EL (cell line): ENCODE results near the gene AP2S1.
"Not testable (repeated sequence)": the region's sequence is repeated elsewhere in the genome, so short reads cannot be mapped to it uniquely, and the experiment has no call there.

ENCODE experiments used
- DNase-seq: peaks from one replicate; pipeline ENCODE4 v3.0.0-alpha.2; 2016

The AP2S1 gene

DNA sequence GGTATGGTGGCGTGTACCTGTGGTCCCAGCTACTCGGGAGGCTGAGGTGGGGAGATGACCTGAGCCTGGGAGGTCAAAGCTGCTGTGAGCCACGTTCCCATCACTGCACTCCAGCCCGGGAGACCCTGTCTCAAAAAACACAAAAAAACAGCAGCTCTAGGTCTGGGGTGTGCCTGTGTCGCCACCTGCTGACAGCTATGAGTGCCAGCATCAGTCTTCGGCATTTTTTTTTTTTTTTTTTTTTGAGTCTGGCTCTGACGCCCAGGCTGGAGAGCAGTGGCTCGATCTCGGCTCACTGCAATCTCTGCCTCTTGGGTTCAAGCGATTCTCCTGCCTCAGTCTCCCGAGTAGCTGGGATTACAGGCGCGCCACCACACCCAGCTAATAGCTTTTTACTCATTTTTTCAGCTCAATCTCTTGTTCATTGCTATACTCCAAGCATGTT is 10.1 kb downstream of the AP2S1 start:
- peak; percentile 71 for DNase-seq

DNA sequence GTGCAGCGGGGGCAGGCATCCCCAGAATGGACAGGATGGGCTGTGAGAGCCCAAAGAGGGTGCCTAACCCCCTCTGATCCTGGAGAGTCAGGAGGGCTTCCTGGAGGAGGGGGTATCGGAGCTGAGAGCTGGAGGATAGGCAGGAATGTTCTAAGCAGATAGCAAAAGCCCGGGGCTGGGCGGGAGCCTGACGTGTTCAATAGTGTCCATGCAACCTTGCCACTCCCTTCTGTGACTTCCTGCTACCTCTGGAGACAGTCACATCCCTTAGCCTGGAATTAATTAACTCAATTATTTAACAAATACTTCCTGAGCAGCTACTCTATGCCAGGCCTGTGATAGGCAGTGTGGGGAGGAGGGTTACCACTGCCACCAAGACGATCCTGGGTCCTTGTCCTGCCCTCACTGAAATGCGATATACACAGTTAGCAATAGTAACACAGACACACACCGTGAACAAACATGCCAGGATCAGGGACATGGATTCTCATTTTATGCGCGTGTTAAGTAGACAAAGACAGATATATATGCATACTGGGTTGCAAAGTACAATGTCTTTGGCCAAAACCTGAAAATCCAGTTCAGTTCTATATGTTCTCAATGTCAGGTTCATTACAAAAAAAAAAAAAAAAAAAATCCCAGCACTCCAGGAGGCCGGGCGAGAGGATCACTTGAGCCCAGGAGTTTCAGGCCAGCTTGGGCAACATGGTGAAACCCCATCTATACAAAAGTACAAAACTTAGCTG is 10.7 kb downstream of the AP2S1 start:
- no peak for DNase-seq

DNA sequence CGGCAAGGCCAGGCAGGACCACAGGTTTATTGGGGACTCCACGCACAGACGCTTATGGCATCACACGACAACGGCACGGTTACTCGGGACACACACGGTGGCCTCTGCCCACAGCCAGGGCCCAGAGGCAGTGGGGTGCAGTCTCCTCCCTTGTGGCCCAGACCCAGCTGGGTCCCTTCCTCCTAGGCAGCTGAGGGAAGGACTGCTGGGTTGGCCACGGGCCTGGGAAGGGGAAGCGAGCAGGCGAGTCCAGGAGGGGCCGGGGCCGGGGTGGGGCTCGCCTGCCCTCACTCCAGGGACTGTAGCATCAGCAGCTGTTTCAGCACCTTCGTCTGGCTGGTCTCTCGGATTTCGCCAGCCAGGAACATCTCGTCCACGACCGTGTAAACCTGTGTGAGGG is 12.5 kb downstream of the AP2S1 start:
- DNase-seq = no peak

DNA sequence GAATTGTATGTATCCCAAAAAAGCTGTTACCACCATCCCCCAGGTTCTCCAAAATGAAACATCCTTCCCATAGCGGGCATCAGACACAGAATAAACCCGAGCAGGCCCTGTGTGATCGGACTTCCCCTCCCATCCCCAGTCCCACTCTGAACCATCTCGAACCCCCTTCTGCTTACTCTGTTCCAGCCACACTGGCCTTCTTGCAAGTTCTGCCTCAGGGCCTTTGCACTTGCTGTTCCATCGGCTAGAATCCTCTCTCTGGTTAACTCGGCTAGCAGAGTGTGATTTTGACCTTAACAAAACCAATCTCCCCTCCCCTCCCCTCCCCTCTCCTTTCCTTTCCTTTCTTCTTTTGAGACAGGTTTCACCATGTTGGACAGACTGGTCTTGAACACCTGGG is 15.7 kb downstream of the AP2S1 start:
- no peak for DNase-seq

DNA sequence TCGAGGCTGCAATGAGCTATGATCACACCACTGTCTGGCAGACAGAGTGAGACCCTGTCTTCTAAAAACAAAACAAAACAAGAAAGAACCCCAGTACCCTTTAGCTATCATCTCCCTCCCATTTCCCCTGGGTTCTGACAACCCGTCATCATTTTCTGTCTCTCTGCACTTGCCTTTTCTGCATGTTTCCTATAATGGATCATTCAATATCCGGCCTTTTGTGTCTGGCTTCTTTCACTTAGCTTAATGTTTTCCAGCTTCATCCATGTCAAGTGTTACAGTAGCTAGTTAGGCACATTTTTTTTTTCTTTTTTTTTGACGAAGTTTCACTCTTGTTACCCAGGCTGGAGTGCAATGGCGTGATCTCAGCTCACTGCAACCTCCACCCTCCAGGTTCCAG is 16.5 kb downstream of the AP2S1 start:
- no peak for DNase-seq

DNA sequence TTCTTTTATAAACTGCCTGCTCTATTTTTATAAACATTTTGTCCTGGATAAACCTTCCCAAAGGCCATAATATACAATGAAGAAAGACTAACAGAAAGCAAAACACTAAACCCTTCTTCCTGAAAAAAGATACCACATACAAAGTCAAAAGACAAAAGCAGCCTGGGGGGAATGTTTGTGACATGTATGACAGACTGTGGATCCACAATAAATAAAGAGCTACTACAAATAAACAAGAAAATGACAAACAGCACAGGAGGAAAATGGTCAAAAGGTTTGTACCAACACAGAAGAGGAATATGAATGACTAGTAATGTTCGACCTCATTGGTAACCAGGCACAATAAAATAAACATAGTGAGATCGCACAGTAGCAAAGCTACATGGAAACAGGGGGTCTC is 19.8 kb downstream of the AP2S1 start:
- DNase-seq = no peak

DNA sequence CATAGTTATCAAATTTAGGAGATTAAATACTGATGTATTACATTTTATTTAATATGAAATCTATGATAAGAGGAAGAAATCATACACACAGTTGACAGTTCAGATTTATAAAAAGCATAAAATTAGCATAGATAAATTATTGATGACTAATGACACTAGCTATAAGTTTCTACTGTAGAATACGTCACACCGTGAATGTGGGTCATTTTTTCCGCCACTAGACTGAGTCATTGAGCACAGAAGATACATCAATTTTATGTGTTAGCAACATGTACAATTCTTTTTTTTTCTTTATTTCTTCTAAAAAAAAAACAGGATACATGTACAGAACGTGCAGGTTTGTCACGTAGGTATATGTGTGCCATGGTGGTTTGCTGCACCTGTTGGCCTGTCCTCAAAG is 22.2 kb downstream of the AP2S1 start:
- DNase-seq = peak; percentile 50

DNA sequence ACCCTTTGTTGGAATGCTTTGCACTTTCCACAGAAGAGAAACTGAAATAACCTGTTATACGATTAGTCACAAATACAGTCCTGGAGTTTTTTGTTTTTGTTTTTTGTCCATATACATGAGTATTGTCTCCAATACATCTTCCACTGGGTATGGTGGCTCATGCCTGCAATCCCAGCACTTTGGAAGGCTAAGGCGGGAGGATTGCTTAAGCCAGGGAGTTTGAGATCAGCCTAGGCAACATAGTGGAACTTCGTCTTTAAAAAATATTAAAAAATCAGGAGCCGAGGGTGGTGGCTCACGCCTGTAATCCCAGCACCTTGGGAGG is 25.0 kb downstream of the AP2S1 start:
- no peak for DNase-seq

DNA sequence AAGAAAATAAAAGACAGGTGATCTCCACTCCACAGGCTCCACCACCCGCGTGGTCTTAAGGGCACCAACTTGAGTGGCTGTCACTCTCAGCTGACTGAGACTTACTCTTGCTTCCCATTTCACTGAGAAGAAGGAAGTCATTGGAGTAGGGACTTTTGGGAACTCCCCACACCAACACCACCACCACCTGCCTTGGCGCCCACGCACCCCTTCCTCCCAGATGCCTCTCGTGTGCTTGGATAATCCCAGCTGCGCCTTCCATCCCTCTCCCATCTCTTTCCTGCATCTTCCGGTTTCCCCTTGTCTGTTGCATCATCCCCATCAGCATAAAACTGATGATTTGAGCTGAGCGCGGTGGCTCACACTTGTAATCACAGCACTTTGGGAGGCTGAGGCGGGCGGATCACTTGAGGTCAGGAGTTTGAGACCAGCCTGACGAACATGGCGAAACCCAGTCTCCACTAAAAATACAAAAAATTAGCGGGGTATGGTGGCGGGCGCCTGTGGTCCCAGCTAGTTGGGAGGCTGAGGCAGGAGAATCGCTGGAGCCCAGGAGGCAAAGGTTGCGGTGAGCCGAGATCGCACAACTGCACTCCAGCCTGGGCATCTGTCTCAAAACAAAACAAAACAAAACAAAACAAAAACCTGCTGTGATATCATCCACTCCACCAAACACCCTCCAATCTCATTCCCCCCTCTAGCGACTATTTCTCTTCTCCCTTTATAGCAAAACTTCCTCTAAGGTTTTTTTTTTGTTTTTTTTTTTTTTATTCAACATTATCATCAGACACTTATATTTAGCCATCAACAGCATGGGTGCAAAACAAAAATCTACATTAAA is 25.5 kb downstream of the AP2S1 start:
- no peak for DNase-seq

DNA sequence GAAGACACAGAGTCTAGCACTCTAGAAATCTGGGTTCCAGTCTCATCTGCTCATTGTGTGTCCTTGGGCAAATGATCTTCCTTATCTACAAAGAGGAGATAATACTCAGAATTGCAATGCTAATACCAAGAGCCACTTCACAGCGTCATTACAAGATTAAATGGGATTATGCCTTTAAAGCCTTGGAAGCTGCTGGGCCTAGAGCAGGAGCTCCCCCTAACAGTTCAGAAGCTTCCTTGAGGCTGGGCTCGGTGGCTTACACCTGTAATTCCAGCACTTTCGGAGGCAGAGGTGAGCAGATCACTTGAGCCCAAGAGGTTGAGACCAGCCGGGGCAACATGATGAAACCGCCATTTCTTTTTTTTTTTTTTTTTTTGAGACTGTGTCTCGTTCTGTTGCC is 27.6 kb downstream of the AP2S1 start:
- no peak for DNase-seq

DNA sequence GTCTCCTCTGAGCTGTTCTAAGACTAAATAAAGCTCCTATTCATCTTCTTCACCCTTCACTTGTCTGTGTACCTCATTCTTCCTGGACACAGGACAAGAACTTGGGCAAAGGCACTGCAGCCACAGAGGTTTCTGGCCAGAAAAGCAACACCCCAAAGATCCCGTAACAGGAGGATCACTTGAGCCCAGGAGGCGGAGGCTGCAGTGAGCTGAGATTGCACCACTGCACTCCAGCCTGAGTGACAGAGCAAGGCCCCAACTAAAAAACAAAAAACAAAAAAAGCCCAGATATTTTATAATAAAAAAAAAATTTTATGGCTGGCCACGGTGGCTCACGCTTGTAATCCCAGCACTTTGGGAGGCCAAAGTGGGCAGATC is 28.2 kb downstream of the AP2S1 start:
- not testable (repeated sequence) for DNase-seq

DNA sequence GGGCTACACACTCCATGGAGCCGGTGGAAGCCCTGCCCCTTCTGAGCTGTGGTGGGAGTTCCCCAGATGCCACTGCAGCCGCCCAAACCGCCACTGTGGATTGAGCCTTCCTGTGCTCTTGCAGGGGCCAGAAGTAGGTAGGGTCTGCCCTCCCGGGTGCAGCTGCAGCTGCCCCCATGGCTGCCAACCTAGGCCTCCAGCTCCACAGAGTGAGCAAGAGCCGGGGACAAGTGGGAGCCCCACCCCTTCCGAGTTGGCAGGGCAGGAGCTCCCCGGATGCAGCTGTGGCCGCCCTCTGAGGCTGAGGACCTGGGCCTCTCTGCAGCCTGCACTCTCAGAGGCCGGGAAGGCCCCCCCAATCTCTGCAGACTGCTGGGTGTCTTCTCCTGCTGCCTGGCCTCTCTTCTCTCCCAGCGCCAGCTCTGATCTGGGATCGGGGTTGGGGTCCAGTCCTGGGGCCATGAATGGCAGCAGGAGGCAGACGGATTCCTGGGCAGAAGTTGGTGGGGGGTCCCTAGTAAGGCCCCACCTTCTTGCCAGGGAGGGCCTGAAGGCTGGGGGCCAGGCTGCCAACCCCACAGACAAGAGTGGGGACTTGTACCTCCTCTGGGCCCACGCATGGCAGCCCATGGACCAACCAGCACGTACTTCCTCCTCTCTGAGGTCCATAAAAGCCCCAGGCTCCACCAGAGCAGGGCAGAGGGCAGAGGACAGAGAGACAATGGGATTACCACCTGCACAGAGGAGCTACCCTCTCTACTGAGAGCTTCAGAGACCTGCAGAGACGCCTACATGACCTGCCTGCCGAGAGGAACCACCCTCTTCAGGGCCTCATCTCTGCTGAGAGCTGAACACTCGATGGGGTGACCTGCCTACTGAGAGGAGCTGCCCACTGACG is 28.9 kb downstream of the AP2S1 start:
- no peak for DNase-seq

DNA sequence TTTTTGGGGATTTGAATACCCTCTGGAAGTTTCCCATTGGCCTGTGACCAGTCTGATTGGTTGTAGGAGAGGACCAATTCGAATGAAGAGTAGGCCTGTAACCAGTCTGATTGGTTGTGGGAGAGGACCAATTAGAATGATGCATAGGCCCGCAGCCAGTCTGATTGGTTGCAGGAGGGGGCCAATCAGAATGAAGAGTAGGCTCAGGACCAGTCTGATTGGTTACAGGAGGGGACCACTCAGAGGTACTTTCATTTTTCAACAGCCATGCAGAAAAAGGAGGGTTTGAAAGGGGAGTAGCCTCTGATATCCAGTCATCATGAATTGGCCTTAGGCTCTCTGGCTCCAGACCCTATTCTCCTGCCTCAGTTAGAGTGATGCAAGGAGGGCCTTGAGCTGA is 31.8 kb downstream of the AP2S1 start:
- peak; percentile 52 for DNase-seq

DNA sequence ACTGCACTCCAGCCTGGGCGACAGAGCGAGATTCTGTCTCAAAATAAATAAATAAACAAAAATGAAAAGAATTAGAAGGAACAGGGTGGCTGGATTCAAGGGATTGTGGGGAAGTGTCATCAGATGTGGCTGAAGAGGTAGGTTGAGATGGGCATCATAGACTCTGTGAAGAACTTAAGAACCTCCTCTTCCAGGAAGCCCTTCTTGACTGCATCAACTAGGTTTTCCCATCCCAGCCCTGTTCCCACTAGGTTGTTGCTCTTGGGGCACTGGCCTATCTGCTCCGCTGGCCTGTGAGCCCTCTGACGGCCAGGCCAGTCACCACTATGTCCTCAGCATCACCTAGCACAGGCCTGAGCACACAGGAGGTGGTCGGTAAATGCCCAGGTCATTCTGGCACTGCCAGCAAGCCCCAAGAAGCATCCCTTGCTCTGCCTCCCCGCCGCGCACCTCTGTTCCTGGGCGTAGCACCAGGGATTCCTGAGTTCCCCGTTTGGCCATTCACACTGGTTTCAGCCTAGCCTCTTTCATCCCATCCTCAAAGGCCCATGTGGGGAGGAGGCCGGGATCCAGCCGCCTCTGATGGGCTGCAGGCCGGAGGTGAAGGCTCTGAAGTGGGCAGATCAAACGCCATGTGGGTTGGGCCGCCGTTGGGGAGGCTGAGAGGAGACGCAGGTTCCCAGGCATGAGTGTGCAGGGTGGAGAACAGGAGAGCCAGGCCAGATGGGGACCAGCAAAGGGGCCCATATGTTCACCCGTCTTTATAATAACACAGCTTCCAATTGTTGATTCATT is 34.6 kb downstream of the AP2S1 start:
- DNase-seq = no peak

DNA sequence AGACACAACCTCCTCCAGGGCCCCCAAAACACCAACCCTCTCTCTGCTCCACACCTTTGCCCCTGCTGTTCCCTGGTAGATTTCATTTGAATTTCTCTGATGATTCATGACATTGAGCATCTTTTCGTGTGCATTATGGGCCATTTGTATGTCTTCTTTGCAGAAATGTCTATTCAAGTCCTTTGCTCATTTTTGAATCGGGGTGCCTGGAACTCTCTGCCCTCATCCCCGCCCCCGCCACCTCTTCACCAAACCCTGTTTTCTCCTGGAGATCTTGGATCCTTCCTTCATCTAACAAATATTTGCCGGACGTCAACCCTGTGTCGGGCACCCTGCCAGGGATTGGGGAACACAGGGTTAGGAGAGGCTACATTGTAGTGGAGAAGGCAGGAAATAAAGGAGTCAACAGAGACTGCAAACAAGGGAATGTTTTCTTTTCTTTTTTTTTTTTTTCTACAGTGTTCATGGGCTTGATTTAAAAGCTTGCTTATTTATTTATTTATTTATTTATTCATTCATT is 36.7 kb downstream of the AP2S1 start:
- peak; percentile 58 for DNase-seq

DNA sequence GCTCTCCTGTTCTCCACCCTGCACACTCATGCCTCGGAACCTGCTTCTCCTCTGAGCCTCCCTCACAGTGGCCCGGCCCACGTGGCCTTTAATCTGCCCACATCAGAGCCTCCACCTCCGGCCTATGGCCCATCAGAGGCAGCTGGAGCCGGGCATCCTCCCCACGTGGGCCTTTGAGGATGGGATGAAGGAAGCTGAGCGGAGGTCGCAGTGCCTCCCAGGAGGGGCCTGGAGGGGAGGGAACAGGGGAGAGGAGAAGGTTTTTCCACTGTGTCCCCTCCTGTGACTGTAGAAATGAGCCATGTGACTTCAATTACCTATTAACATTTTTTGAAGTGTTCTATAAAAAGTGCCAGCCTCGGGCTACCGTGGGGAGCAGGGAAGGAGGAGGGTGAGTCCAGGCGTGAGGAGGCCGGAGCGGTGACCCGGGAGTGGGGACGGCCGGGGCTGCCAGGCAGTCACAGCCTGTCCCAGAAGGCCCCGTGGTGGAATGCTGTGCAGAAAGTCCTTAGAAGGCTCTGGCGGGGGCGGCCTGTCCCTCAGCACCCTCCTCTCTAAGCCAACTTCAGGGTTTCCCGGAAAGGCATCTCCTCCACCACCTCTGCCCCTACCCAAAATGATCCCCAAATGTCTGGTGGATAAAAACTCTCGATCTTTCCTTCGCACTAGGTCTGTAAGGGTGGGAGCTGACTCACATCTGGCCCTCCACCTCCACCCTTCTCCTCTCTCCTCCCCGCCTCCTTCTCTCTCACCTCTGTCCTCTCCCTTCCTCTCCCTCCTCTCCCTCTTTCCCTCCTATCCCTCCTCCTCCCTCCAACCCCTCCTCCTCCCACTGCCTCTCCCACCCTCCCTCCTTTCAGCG is 37.4 kb downstream of the AP2S1 start:
- DNase-seq = no peak

DNA sequence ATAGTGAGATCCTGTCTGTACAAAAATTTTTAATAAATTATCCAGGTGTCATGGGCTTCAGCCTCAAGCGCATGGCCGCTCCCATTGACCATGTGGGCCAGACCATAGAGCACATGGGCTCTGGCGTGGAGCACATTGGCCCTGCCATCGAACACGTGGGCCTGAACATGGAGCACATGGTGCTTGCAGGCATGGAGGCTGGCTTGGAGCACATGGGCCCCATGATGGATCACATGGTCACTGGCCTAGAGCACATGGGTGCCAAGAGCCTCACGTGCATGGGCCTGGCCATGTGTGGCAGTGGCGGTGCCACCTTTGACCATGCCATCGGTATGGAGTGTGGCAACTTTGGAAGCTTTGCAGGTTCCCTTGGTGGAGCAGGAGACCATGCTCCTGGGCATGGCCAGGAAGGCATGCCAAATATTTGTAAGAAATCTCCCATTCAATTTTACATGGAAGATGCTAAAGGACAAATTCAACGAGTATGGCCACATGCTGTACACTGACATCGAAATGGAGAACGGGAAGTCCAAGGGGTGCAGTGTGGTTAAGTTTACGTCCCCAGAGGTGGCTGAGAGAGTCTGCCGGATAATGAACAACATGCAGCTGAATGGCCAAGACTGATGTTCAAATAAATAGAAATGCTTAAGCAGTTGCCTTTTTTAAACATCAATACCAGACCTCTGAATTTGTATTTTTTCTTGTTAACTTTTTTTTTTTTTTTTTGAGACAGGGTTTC is 40.9 kb downstream of the AP2S1 start:
- DNase-seq = no peak

DNA sequence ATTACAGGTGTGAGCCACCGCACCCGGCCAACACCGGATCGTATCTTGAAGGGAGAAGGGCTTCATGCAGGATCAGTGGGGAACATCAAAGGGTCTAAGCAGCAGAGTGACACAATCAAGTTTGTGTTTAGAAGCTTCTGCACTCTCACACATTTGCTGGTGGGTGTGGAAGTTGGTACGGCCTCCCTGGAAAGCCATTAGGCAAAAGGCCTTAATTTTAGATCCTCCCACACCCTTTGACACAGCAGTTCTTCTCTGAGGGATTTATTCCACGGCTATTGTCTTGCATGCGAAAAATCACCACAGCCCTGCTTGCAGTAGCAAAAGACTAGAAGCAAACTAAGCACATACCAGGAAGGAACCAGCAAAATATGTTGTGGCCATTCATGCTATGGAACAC is 44.0 kb downstream of the AP2S1 start:
- DNase-seq = no peak

DNA sequence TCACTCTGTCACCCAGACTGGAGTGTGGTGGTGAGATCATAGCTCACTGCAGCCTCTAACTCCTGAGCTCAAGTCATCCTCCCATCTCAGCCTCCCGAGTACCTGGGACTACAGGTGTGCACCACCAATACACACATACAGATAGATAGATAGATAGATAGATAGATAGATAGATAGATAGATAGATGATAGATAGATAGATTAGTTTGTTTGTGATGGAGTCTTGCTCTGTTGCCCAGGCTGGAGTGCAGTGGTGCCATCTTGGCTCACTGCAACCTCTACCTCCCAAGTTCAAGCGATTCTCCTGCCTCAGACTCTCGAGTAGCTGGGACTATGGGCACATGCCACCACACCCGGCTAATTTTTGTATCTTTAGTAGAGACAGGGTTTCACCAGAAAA is 46.2 kb downstream of the AP2S1 start:
- DNase-seq = not testable (repeated sequence)

DNA sequence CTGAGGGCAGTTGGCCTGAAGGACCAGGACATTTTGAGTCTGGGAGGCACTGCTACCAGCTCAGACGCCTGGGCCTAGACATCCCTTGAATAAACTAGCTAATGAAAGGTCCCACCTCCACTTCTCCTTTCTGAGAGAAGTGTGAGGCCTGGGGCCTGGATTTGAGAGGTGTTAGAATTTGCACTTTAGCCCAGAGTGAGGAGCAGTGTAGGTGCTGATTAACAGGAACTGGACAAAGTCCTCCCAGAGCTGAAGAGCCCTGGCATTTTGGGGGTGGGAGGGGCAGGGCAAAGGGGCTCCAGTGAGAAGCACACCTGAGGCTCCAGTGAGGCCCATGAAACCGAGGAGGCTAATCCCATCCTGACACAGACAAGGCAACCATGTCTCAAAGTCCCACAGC is 47.1 kb downstream of the AP2S1 start:
- no peak for DNase-seq

DNA sequence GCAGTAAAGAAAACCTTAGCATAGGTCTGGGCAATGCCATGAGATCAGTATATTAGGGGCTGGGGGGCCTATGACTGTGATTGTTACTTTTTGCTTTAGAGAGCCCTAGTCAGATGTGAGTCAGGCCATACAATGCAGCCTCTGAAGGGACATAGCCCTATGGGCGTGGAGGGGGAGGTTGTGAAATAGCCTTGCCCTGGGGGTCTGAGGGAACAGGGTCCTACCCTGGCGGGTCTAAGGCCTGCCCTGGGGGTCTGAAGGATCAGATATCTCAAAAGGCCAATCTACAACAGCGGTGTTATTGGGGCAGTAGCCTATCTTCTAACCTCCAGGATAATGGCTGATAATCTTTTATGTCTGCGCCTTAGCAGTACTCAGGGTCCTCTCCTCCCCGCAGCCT is 48.5 kb downstream of the AP2S1 start:
- no peak for DNase-seq
